T47D (cell line): ENCODE measurements around the gene LIN37.
A peak's percentile ranks its signal among the peaks of the same experiment; 100 is the strongest.

ENCODE experiments used
- DNase-seq, 2 experiments: peaks; one replicate each; pipeline versions ENCODE4 v3.0.0 to v3.0.0-alpha.2; 2011 to 2012; ENCODE audit warnings: low read depth in 1 of 2, low spot score in 1 of 2
- JUND ChIP-seq: IDR thresholded peaks from 2 replicates; pipeline ENCODE4 v1.6.1; 2012; ENCODE audit warnings: low read depth
- in situ Hi-C: cut with HindIII; loops from 2 replicates; pipeline ENCODE4 v1.10.0; 2016; ENCODE audit warnings: low sequenced_read_pairs, low pct_unique_long_range_greater_than_20kb

The LIN37 gene

GRCh38 chr19:35742121-35742724, 6.2 kb upstream of the LIN37 start, which contains the start of gene IGFLR1:
TSS of gene IGFLR1 (minus strand) at chr19:35742452. CDS start at chr19:35741180, 1,272 bp downstream.
- in situ Hi-C loops: no loop called here
- TF ChIP-seq JUND: no peak
- DNase-seq: no peak

DNA sequence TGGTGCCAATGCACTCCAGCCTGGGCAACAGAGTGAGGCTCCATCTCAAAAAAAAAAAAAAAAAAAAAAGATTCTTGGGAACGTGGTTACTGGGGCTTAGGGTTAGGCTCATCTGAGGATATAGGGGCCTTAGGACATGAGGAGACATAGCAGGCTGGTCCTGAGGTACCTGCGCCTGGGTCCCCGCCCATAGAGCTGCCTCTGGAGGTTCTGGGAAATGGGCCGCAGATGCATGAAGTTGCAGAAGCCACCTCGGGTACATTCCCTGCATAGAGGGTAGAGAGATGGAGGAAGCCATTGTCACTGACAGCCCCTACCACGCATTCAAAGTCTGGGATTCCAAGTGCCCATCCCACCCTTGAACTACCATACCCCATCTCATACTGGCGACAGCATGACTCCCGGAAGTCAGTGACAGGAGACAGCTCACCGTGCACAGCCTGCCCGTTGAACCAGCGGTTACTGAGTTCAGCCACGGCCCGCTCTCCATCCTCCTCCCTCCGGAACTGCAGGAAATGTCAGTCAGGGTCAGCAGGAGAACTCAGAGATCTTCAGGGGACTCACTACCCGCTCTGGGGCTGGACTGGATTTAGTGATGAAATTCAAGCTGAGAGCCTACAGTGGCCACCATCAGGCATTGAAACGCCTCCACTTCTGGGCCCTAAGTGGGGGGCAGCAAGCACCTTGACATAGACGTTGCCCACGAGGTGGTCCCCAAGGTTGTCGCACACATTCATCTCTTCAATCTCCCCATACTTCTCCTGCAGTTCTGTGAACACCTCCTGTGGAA, 4.5 kb upstream of the LIN37 start:
- TF ChIP-seq JUND: no peak
- in situ Hi-C loops: no loop called here
- no peak for DNase-seq

DNA sequence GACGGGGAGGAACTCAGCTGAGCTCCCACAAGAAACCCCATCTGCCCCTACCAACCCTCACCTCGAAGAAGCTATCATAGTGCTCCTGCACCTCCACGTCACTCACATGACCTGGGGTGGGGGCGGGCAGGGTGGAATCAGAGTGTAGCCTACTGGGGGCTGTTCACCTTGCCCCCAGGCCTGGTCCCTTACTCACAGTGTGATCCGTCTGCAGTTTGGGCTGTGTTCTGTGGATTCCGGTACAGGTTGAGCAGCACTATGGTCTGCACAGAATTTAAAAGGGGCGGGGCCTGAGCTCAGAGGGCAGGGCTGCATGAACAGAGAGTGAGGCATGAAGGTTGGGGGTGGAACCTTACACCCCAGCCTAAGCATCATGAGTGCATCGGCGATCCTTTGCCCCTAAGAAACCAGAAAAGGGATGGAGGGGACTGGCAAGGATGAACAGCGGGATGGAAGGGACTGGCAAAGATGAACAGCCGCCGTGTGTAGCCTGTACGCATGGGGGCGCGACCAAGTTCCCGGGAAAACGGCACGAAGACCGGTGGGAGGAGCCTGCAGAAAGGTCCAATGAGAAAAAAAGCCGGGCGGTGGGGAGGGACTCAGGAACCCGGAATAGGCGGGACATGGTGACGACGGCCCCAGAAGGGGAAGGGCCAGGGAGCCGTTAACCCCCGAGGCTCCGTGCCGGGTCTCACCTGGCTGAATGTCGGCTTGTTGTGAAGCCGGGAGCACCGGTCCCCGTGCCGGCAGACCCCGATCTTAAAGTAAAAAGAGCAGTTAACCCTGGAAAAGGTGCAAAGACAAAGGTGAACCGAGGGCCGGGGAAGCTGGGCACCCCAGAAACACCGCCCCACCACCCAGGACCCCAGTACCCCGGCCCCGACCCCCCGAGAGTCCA, 3.7 kb upstream of the LIN37 start:
- in situ Hi-C loops: no loop called here
- peak; percentile 37 to 96 for DNase-seq
- no peak for TF ChIP-seq JUND

- in situ Hi-C loops: no loop called here
- TF ChIP-seq JUND: no peak
Measured at GRCh38 chr19:35745328-35746086, 2.9 kb upstream of the LIN37 start, which contains the start of the genes PSENEN and U2AF1L4. TSS of gene PSENEN (plus strand) at chr19:35745651. CDS start at chr19:35745931, 280 bp downstream. TSS of gene U2AF1L4 (minus strand) at chr19:35745418. CDS start at chr19:35745391, 27 bp downstream.

DNA sequence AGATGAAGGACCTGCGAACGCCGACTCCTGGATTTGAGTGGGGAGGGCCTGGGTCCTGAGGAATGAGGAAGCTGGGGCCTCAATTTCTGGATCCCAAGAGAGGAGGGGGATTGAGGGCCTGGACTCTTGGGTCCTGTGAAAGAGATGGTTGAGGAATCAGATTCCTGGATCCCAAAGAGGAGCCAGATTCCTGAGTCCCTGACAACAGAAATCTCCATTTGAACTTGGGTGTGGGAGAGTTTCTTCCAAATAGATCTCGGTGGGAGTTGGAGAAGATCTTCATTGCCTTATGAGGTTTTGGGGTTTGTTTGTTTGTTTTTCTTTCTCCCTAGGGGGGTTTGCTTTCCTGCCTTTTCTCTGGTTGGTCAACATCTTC, 2.3 kb upstream of the LIN37 start:
- no peak for TF ChIP-seq JUND

More at GRCh38 chr19:35745328-35746086, 2.9 kb upstream of the LIN37 start, which contains the start of the genes PSENEN and U2AF1L4:
- DNase-seq: peak; percentile 61 to 99

GRCh38 chr19:35746531-35746930, 1.8 kb upstream of the LIN37 start:
- in situ Hi-C loops: no loop called here
- DNase-seq: no peak
- no peak for TF ChIP-seq JUND

More for the DNA sequence above, 2.3 kb upstream of the LIN37 start:
- no peak for DNase-seq
- in situ Hi-C loops: no loop called here

- in situ Hi-C loops: no loop called here
- DNase-seq: peak in 1 of 2 experiments; percentile 72
- no peak for TF ChIP-seq JUND
Measured at GRCh38 chr19:35750167-35750566, 1.8 kb downstream of the LIN37 start.

GRCh38 chr19:35751839-35752745, 3.7 kb downstream of the LIN37 start:
- no peak for TF ChIP-seq JUND
- DNase-seq: no peak
- in situ Hi-C loops: no loop called here

- TF ChIP-seq JUND: no peak
- DNase-seq: no peak
- in situ Hi-C loops: no loop called here
Measured at GRCh38 chr19:35752746-35753350, 4.5 kb downstream of the LIN37 start.

GRCh38 chr19:35753634-35754369, 5.4 kb downstream of the LIN37 start:
- no peak for TF ChIP-seq JUND
- in situ Hi-C loops: no loop called here
- DNase-seq: no peak
